ENCODE measurements around the gene REEP1.
"Not testable (repeated sequence)": the region's sequence is repeated elsewhere in the genome, so short reads cannot be mapped to it uniquely, and the experiment has no call there.

The REEP1 gene

DNA sequence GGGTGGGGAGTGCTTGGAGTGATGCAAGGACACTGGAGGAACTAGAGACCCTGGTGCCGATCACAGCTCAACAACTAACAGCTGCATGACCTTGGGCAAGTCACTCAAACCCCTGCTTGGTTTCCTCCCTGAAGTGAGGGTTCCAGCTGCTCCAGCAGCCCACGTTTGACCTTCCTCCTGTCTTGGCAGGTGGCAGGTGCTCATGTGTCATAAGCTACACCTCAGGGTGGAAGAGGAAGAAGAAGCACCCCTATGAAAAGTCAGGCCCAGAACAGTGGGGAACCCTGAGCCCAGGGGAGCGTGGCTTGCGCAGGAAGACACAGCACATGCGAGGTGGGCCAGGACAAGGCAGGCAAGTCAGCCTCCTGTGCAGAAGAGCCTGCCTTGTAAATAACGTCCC, 95.8 kb downstream of the REEP1 start:
- no peak for DNase-seq

DNA sequence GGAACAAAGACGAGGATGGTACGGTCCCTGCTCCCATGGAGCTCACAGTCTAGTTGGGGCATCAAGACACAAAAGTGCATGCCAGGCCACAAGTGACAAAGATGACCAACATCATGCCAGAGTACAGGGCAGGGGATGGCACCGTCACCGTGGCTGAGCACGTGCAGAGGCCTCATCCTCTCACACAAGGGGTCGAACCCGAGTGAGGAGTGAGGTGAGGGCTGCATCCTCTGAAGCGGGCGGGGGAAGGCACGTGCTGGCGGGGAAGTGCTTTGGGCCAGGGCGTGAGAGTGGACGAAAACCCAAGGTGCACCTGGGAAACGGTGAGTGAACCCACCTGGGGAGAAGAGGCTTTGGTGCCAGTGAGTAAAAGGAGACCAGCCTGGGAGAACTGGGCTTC, 97.2 kb downstream of the REEP1 start:
- no peak for DNase-seq

DNA sequence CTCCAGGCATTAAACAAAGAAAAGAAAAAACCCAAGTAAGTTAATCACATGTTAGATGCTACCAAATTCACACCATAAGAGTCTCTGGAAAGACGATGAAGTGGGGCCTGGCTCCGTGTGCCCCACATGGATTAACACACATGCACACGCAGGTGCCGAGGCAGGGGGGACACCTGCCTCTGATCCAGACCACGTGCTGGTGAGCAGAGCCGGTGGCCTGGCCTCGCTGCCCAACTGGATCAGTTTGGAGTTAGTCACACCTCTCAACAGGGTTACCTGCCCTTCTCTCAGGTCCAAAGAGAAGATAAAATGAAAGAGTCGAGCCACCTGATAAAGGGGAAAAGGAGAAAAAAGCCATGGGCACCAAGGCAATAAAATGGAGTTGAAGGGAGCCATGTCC, 97.7 kb downstream of the REEP1 start:
- DNase-seq = no peak

- no peak for DNase-seq
Observed at GRCh38 chr2:86239326-86239725, 98.1 kb downstream of the REEP1 start.

DNA sequence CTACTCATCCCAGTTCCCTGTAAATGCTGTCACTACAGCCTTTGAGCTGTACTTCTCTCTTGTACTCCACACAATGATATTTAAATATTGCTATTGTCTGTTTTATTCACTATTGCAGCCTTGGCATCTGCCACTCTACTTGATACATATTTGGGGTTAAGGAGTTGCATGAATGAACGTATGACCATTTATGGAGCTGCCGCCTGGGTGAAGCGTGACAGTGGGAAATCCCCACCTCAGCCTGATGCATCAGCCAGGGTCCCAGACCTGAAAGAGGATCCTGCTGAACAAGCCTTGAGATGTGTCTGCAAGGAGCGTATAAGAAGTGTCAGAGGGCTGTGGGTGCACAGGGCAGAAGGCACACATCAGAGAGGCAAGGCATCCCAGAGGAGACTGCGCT, 99.1 kb downstream of the REEP1 start:
- DNase-seq = peak in 2 of 5 donors; percentile 11 to 53

- no peak for DNase-seq
Observed at GRCh38 chr2:86237172-86237571, 100.3 kb downstream of the REEP1 start.

DNA sequence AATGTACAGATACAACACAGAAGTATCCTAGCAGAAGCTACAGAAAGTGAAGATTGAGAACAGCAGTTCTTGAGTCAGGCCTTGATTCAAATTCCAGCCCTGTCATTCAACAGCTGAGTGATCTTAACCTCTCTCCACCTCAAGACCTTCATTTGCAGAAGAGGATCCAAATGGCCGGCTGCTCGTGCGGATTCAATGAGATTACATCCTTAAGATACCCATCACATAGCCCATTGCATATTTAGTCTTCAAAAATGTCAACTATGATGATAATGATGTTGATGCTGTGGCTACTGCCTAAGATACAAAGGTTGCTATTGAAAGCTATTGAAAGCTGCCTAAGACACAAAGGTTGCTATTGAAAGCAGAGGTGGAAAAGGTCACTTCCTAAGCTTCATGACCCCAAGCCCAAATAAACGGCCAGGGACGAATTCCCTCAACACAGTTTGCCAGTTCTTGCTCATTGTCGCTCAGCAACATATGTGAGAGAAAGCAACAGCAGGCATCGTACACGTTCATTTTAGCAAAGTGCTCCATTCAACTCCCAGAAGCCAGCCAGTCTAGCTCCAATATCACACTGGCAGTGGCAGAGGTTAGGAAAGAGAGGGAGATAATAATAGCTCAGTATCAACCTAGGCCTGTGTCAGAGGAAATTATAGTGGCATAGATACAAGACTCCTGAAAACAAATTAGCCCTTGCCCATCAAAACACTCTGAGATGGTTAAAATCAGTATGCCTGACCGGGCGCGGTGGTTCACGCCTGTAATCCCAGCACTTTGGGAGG, 102.0 kb downstream of the REEP1 start:
- no peak for DNase-seq

DNA sequence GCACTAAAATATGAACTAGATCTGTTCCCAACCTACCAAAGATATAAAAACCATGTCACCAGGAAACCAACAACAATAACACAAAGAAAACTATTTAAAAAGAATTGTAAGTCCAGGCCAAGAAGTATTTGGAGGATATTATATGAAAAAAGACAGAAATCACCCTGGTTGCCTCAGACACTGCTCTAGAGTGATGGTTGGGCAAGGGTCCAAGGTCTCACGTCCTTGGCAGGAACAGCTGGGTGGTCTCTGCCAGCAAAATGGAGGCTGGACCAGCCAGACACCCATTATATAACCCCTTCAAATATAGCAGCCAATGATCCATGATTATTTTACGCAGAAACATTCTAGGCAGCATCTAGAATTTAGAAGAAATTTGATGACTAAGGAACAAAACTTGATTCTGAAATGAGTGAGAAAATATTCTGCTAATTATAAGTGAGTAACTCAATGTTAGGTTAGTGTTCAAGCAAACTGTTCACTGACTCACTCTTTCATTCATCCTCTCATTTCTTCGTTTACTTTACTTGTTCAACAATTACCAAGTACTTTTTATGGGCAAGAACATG, 102.8 kb downstream of the REEP1 start:
- DNase-seq = no peak

- no peak for DNase-seq
Observed at GRCh38 chr2:86233436-86233835, 104.0 kb downstream of the REEP1 start.

DNA sequence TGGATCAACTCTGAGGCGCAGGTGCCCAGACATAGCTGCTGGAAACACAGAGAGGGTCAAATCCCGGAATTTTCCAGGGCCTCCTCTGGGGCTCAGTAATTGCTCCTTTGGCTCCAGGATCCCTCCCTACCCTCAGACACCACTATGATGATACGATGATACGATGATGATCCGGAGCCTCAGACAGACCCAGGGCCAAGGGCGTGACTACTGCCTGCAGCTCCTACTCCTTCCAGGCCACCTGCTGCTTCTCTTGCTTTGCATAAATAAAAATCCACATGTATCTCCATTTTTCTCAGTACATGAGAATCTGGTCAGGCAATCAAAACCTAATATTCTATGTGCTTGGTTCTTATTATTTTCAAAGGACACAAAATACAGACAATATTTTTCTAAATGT, 104.5 kb downstream of the REEP1 start:
- no peak for DNase-seq

- no peak for DNase-seq
Observed at GRCh38 chr2:86232373-86232784, 105.0 kb downstream of the REEP1 start.

- no peak for DNase-seq
Observed at GRCh38 chr2:86231680-86232372, 105.6 kb downstream of the REEP1 start.

GRCh38 chr2:86230961-86231360, 106.5 kb downstream of the REEP1 start:
- no peak for DNase-seq

DNA sequence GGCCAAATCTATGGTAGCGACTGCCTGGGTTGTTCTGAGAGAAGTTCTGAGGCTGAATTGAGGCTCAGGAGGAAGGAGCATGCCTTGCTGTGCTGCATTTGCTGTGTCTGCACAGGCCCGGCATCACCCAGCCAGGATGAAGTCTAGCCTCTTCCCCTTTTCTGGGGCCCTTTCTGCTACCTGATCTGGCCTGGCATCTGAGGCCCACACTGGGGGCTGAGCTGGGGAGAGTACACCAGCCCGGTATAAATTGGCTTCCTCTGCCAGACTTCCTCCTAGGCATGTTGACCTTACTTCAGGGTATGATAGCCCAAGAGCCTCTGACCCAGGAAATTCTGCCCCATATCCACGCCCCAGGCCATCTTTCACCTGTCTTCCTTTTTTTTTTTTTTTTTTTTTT, 108.2 kb downstream of the REEP1 start:
- DNase-seq = no peak

GRCh38 chr2:86228574-86228973, 108.9 kb downstream of the REEP1 start:
- DNase-seq = not testable (repeated sequence)

DNA sequence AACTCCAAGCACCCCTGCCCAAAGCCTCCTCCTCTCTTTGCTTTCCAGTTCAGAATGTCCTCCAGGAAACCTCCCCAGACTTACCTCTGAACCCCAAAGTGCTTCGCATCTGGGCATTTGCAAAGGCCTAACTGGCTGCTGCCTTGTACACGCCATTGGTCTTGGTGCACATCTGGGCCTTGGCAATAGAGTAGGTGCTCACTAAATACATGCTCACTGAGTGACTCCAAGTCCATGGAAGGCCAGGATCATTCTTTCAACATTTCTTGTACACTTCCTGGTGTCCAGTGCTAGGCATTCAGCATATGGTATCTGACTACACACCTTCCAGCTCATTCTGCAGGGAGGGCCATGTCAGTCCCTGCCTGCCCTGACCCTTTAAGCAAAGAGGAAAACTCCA, 109.7 kb downstream of the REEP1 start:
- no peak for DNase-seq

DNA sequence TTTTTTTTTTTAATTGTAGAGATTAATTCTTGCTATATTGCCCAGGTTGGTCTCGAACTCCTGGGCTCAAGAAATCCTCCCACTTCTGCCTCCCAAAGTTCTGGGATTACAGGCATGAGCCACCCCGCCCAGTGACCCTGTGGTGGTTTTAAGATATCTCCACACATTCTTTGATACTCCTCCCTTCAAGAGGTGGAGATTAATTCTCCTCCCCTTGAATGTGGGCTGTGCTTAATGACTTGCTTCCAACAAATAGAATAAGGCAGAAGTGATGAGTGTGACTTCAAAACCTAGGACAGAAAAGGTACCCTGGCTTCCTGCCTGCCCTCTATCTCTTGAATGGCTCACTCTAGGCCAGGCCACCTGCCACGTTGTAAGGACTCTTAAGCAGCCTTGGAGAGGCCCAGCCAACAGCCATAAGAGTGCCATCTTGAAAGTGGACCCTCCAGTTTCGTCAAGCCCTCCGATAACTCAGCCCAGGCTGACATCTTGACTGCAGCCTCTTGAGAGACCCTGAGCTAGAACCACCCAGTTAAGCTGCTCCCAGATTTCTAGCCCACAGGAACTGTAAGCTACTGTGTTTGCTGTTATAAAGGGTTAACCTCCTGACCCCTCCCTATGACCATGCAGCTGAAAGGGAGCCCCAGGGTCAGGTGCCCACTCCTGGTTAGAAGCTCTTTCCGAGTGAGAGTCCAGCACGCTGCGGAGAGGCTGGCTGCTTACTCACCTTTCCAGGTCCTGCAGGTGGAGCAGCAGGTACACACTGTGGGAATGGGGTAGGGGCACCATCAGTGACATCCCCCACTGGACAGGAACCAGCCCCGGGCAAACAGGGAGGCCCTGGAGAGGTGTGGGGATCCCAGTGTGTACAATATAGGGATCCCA, 110.5 kb downstream of the REEP1 start:
- DNase-seq = no peak

DNA sequence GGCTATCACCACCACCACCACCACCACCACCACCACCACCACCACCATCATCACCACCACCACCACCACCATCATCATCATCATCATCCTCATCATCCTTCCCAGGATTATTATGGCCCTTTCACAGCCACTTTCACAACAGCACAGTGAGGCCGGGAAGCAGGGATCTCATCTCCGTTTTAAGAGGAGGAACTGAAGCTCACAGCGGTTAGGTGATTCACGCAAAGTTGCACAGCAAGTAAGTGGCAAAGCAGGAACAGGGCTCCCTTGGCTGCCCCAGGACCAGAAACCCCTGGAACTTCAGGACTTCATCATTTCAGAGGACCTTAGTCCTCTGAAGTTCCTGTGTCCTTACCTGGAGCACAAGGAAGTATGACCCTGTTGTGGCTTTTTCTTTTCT, 111.4 kb downstream of the REEP1 start:
- DNase-seq = no peak

GRCh38 chr2:86225581-86225980, 111.8 kb downstream of the REEP1 start:
- peak in 2 of 5 donors; percentile 14 to 84 for DNase-seq

DNA sequence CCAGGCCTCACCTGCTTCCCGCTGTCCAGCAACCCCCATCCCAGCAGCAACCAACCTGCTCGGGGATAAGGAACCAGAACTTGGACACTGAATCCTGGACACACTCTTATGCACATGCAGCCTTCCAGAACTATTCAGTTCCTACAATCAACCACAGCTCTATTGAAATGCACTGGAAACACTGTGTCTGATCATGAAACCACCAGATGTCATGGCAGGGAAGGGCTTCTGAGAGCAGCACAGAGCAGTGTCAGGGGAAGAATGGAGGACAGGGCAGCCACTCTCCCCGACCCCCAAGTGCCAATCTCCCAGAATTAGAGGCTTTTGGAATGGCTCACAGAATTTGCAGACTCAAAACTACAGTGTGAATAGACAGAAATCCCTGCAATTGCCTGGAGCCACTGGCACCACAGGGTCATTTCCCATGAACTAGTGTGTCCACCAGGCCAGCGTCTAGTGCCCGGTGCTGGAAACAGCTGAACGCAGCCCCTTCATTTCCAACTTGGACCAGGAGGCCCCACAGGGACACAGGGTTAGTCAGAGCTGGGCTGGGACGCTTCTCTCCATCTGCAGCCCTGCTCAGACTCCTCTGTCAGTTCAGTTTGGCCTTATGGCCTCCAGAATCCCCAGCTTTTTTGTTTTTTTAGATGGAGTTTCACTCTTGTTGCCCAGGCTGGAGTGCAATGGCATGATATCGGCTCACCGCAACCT, 112.6 kb downstream of the REEP1 start:
- no peak for DNase-seq

DNA sequence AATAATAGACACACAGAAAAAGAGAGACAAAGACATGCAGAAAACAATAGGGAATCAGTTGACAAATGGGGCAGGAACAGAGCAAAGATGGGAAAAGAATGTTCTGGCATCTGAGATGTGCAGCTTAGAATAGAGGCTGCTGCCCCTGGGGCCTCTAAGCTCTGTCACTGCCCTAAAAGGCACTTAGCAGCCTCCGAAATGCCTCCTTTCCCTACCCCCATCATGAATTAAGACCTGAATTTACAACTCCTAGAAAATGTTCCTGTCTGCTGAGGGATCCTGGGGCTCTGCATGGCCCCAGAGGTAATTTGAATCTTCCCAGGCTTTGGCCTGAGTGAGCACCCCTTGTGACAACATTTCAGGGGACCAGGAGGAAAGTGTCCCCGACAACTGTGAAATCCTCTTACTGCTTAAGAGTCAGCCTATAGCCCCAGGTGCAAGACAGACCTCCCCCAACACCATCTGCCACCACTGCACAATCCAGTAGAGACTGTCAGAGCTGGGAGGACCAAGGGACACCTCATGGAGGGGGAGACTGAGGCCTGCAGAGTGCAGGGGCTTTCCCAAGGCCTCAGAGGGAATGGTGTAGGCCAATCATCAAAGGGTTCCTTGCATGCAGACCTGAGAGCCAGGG, 113.4 kb downstream of the REEP1 start:
- no peak for DNase-seq
